Measurements from ENCODE around the gene EDEM3.

DNA sequence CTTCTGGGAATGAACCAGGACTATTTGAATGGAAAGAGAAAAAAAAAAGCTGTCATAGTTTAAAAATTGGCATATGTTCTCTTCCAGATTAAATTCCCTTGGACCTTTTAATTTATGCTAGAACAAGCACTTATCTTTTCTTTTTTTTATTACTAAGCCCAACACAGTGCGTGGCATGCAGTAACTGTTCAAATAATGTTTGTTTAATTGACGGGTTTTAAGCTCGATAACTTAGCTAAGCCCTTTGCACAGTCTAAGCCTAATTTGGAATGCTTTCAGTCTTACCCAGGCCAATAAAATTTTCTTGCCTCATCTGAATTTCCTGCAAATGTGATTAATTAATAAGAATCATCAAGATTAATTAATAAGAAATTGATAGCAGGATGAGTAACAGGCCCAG lies 39.3 kb upstream of the EDEM3 start:
- TF ChIP-seq, protein P1, sequence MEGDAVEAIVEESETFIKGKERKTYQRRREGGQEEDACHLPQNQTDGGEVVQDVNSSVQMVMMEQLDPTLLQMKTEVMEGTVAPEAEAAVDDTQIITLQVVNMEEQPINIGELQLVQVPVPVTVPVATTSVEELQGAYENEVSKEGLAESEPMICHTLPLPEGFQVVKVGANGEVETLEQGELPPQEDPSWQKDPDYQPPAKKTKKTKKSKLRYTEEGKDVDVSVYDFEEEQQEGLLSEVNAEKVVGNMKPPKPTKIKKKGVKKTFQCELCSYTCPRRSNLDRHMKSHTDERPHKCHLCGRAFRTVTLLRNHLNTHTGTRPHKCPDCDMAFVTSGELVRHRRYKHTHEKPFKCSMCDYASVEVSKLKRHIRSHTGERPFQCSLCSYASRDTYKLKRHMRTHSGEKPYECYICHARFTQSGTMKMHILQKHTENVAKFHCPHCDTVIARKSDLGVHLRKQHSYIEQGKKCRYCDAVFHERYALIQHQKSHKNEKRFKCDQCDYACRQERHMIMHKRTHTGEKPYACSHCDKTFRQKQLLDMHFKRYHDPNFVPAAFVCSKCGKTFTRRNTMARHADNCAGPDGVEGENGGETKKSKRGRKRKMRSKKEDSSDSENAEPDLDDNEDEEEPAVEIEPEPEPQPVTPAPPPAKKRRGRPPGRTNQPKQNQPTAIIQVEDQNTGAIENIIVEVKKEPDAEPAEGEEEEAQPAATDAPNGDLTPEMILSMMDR (conservative IDR thresholded peaks at IDR 0.05 in 1 of 2, IDR thresholded peaks at IDR 0.05 in 1 of 2; ENCODE audit: low read depth in 1 of 2, low read length in 2 of 2), result no peak
- no peak for TF ChIP-seq EZH2 (IDR thresholded peaks at IDR 0.05; ENCODE audit: low read length, missing control alignments)

Measured in fibroblast of lung (primary cell).